HepG2 (cell line): ENCODE measurements around the gene PARP6. TPM values are rescaled to one million over a fixed set of nuclear protein-coding genes. Genes with fewer than 3 reads are reported as not detected.

Source experiments
- ATAC-seq: fragments of 200-7000 bp; cut with Tn5 transposase; 3 replicates; pipeline ENCODE4 v1.9.1; 2020; ENCODE audit warnings: mild to moderate bottlenecking, moderate library complexity
- BruUV-seq: library from RNA; stranded (reverse); fragments of 400-500 nt; replicated peaks from 2 replicates; lab custom pipeline; 2021; lab: Mats Ljungman, UMichigan
- CTCF ChIA-PET: fragments of 300-600 bp; formaldehyde crosslinking; extraction: SDS; loops from one replicate; lab custom pipeline; 2021; ENCODE audit warnings: low total read pairs, inconsistent platforms, low intra/inter-chr PET ratio; lab: Yijun Ruan, JAX
- POLR2A ChIA-PET: fragments of 350-600 bp; sonication (Branson Sonifier 250); formaldehyde crosslinking; loops from one replicate; lab custom pipeline; 2020; ENCODE audit warnings: antibody characterized with exemption, inconsistent platforms; lab: Yijun Ruan, JAX
- DNase-seq: peaks from one replicate; pipeline ENCODE4 v3.0.0-alpha.2; 2015; ENCODE audit warnings: low spot score
- FAIRE-seq: peaks from 3 replicates; lab custom pipeline; 2011; peaks lifted over from hg19 to GRCh38; lab: Jason Lieb, UNC
- H2AFZ ChIP-seq: one replicate; pipeline ENCODE4 v1.6.1; 2011; ENCODE audit warnings: low read length, inconsistent platforms
- H3K27ac ChIP-seq: fragments of 300-600 bp; 3 replicates; pipeline ENCODE4 v1.8.0; 2011; ENCODE audit warnings: mixed run types, mild to moderate bottlenecking, mixed read lengths, low read length, inconsistent platforms; ENCODE audit not compliant: insufficient read depth; ENCODE audit errors: extremely low read length
- H3K27me3 ChIP-seq, 2 experiments: fragments of 200-600 bp in 1 of 2; 2 replicates in 1 of 2; 3 replicates in 1 of 2; pipeline versions ENCODE4 v1.6.0 to v1.8.0; 2011; ENCODE audit warnings: low read length in 2 of 2, mild to moderate bottlenecking in 2 of 2, moderate library complexity in 2 of 2, inconsistent platforms in 1 of 2; ENCODE audit not compliant: insufficient read depth in 2 of 2, control insufficient read depth in 1 of 2
- H3K36me3 ChIP-seq, 2 experiments: fragments of 200-600 bp in 1 of 2; replicated peaks in 1 of 2; 2 replicates in 1 of 2; 3 replicates in 1 of 2; pipeline versions ENCODE4 v1.5.1 to v1.8.0; 2011; ENCODE audit warnings: low read length in 2 of 2, inconsistent platforms in 1 of 2; ENCODE audit not compliant: insufficient read depth in 2 of 2, control insufficient read depth in 1 of 2
- H3K4me1 ChIP-seq: 2 replicates; pipeline ENCODE4 v1.5.1; 2012; ENCODE audit warnings: low read length, inconsistent platforms; ENCODE audit not compliant: insufficient read depth
- H3K4me2 ChIP-seq: 2 replicates; pipeline ENCODE4 v1.6.0; 2011; ENCODE audit warnings: low read depth, low read length, inconsistent platforms
- H3K4me3 ChIP-seq, 3 experiments: fragments of 200-600 bp in 1 of 3; sonication (generic), shearing (Covaris generic) in 1 of 3; replicated peaks in 1 of 3; 2 replicates each; pipeline ENCODE4 v1.5.1; 2011 to 2016; ENCODE audit warnings: low read length in 3 of 3, inconsistent platforms in 2 of 3, low read depth in 2 of 3, mild to moderate bottlenecking in 2 of 3, control low read depth in 1 of 3, mixed read lengths in 1 of 3; ENCODE audit not compliant: insufficient read depth in 1 of 3
- H3K79me2 ChIP-seq: one replicate; pipeline ENCODE4 v1.6.1; 2011; ENCODE audit warnings: low read length, inconsistent platforms; ENCODE audit not compliant: insufficient read depth
- H3K9ac ChIP-seq: 2 replicates; pipeline ENCODE4 v1.6.0; 2011; ENCODE audit warnings: mild to moderate bottlenecking, low read depth, low read length, inconsistent platforms; ENCODE audit not compliant: insufficient read depth
- H3K9me3 ChIP-seq: 2 replicates; pipeline ENCODE4 v1.5.1; 2012; ENCODE audit warnings: mild to moderate bottlenecking, low read length
- H4K20me1 ChIP-seq: 2 replicates; pipeline ENCODE4 v1.6.0; 2011; ENCODE audit warnings: inconsistent platforms, mild to moderate bottlenecking, low read length, moderate library complexity; ENCODE audit not compliant: insufficient read depth
- HNF4A ChIP-seq: sonication (generic); formaldehyde crosslinking; IDR thresholded peaks from 2 replicates; pipeline ENCODE4 v1.4.0; 2020; ENCODE audit warnings: missing genetic modification reagents
- KDM3A ChIP-seq: IDR thresholded peaks from 2 replicates; pipeline ENCODE4 v1.6.1; 2018; ENCODE audit warnings: low read depth, missing compliant biosample characterization
- MAFG ChIP-seq: sonication (generic); formaldehyde crosslinking; IDR thresholded peaks from 2 replicates; pipeline ENCODE4 v1.5.1; 2020; ENCODE audit warnings: mild to moderate bottlenecking, missing genetic modification reagents
- NCOA1 ChIP-seq: sonication (generic); formaldehyde crosslinking; IDR thresholded peaks from 2 replicates; pipeline ENCODE4 v1.9.0; 2021; ENCODE audit warnings: missing genetic modification reagents
- NFYB ChIP-seq: sonication (generic); formaldehyde crosslinking; IDR thresholded peaks from 2 replicates; pipeline ENCODE4 v1.4.0; 2020; ENCODE audit warnings: missing genetic modification reagents
- NR1H2 ChIP-seq: sonication (generic); formaldehyde crosslinking; IDR thresholded peaks from 2 replicates; pipeline ENCODE4 v1.8.1; 2022; ENCODE audit warnings: low read depth, missing genetic modification reagents, borderline replicate concordance
- PPARG ChIP-seq: conservative IDR thresholded peaks from 2 replicates; pipeline ENCODE4 v1.6.1; 2016; ENCODE audit warnings: missing biosample characterization, missing genetic modification reagents
- SALL1 ChIP-seq: sonication (generic); formaldehyde crosslinking; IDR thresholded peaks from 2 replicates; pipeline ENCODE4 v1.8.0; 2022; ENCODE audit warnings: mild to moderate bottlenecking, missing genetic modification reagents
- THYN1 ChIP-seq: sonication (generic); formaldehyde crosslinking; IDR thresholded peaks from 2 replicates; pipeline ENCODE4 v1.8.1; 2023; ENCODE audit warnings: low read depth, mild to moderate bottlenecking, moderate library complexity, missing genetic modification reagents, borderline replicate concordance
- ZBTB21 ChIP-seq: sonication (generic); formaldehyde crosslinking; IDR thresholded peaks from 2 replicates; pipeline ENCODE4 v1.4.0; 2020; ENCODE audit warnings: missing genetic modification reagents
- ZNF331 ChIP-seq: sonication (generic); formaldehyde crosslinking; IDR thresholded peaks from 2 replicates; pipeline ENCODE4 v1.4.0; 2020; ENCODE audit warnings: missing genetic modification reagents
- ZNF33B ChIP-seq: sonication (generic); formaldehyde crosslinking; IDR thresholded peaks from 2 replicates; pipeline ENCODE4 v1.5.1; 2020; ENCODE audit warnings: mild to moderate bottlenecking, missing genetic modification reagents
- ZNF547 ChIP-seq: sonication (generic); formaldehyde crosslinking; IDR thresholded peaks from 2 replicates; pipeline ENCODE4 v1.5.1; 2020; ENCODE audit warnings: mild to moderate bottlenecking, missing genetic modification reagents
- ZNF839 ChIP-seq: sonication (generic); formaldehyde crosslinking; IDR thresholded peaks from 2 replicates; pipeline ENCODE4 v1.4.0; 2020; ENCODE audit warnings: missing genetic modification reagents, mild to moderate bottlenecking, borderline replicate concordance
- WGBS: methylation state at CpG from one replicate; pipeline ENCODE4 v1.1.6; 2017; ENCODE audit warnings: low lambda C conversion rate; 5-methylcytosine and 5-hydroxymethylcytosine counted together
- in situ Hi-C: cut with HindIII; loops from 2 replicates; pipeline ENCODE4 v1.10.0; 2017; ENCODE audit warnings: low pct_unique_long_range_greater_than_20kb; ENCODE audit not compliant: extremely low pct_ligation_motif_present
- intact Hi-C: fragments of 100-400 bp; cut with micrococcal nuclease; formaldehyde crosslinking; loops from one replicate; pipeline ENCODE4 v1.10.0; 2022; ENCODE audit not compliant: unreplicated experiment
- polyA plus RNA-seq, 8 experiments: library from polyadenylated mRNA; depleted of rRNA in 3 of 8; stranded (reverse) in 7 of 8; unstranded in 1 of 8; fragments of >200 nt; fragmentation: Illumina TruSeq in 4 of 8; extraction: Trizol in 4 of 8; gene quantifications; 2 replicates each; pipeline versions ENCODE4 v1.2.1 to v1.2.3, GENCODE V29; 2011 to 2016; ENCODE audit warnings: low read depth in 4 of 8, missing spikeins in 1 of 8, mixed read lengths in 1 of 8; ENCODE audit not compliant: insufficient read depth in 1 of 8
- total RNA-seq, 5 experiments: library from RNA; depleted of rRNA; stranded (reverse); fragments of >200 nt; fragmentation: Illumina TruSeq; extraction: Trizol; gene quantifications; 2 replicates each; pipeline ENCODE4 v1.2.3, GENCODE V29; 2016; ENCODE audit warnings: low read depth in 1 of 5
- TF ChIP-seq, protein P1 (sequence below): sonication (generic); formaldehyde crosslinking; IDR thresholded peaks from 2 replicates; pipeline ENCODE4 v1.8.0; 2022; ENCODE audit warnings: missing genetic modification reagents, low read depth, mild to moderate bottlenecking, borderline replicate concordance
- TF ChIP-seq, protein P2 (sequence below): sonication (generic); formaldehyde crosslinking; IDR thresholded peaks from 2 replicates; pipeline ENCODE4 v1.5.1; 2020; ENCODE audit warnings: missing genetic modification reagents, mild to moderate bottlenecking, borderline replicate concordance

Gene PARP6
- total and polyA plus RNA-seq, 2 of the 13 experiments (the other 11 are each of a cell fraction or from before 2014, with no cell fraction given) = 0.22 to 0.87 TPM

DNA sequence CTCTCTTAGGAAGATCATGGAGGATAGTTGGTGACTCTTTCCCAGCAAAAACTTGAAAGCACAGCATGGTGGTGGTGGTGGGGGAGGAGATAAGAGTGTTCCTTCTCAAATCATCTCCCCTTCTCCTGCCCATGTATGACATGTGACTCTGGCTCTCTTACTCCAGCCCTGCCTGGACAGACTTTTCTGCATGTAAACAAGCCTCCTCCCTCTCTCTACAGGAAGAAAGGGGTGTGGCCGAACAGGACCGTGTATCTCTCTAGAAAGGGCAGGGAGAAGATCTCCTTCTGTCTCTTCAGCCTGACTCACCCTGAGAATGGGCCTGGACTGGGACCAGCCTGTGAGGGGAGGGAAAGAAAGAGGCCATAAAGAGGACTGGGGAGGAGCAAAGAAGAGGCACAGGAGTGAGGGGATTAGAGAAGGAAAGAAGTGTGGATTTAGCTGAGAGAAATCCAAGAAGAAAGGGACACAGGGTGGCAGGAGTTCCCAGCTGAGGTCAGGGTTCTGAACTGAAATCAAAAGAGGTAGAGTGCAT lies 46.1 kb upstream of the PARP6 start (continued):
- no peak for TF ChIP-seq ZNF331 (CRISPR knock-in tag)
- TF ChIP-seq THYN1 (CRISPR knock-in tag) = no peak
- TF ChIP-seq, all 625 proteins: peak for 0

DNA sequence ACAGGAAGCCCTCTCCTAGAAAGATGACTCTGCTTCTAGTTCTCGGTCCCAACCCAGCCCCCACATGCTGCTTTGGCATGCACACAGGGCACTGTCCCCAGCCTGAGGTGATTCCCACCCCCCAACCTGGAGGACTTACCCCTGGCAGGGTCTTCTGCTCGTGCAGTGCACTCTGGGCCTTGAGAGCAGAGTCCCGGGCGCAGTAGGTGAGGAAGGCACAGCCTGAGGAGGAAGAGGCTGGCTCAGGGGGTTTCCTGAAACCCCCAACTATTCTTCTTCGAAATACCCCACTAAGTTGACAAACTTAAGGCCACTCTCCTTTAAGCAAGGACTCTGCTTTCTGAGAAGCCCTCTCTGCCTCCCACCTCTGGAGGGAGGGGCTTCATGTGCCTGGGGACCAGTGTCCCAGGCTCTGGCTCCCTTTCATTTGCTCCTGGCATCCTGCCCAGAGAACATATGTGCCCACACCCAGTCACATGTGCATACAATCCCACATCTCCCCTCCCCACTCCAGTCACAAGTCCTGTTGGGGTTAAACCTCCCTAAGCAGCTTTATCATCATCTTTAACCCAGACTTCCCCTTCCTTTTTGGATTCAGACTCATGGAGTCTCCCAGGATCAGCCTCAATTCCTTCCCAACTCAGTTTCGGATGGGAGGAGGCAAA lies 43.5 kb upstream of the PARP6 start:
- FAIRE-seq (no peak), DNase-seq (no peak), ATAC-seq (no peak)
- H3K79me2 ChIP-seq = no peaks in the 10 kb centered on the region
- ChIA-PET POLR2A (no interaction called here), CTCF (no interaction called here)
- intact Hi-C loops = no loop called here
- no peaks in the 10 kb centered on the region for H3K36me3 ChIP-seq
- H3K9me3 ChIP-seq = no peaks in the 10 kb centered on the region
- H3K9ac ChIP-seq = no peak overlapping the region
- H3K4me1 ChIP-seq = peaks cover 7% of the 10 kb centered on the region; the same call in 1 of the 2 replicates
- no peak overlapping the region for H3K4me3 ChIP-seq
- no peaks in the 10 kb centered on the region for H4K20me1 ChIP-seq
- no peak overlapping the region for H2AFZ ChIP-seq
- no peak overlapping the region for H3K27ac ChIP-seq
- H3K4me2 ChIP-seq = no peak overlapping the region
- BruUV-seq = no TSS peak
- no peaks in the 10 kb centered on the region for H3K27me3 ChIP-seq
- 68% methylated on average over 2 of the region's 6 CpGs for WGBS
- in situ Hi-C loops = no loop called here
- no peak for TF ChIP-seq KDM3A
- no peak for TF ChIP-seq SALL1 (CRISPR knock-in tag)

DNA sequence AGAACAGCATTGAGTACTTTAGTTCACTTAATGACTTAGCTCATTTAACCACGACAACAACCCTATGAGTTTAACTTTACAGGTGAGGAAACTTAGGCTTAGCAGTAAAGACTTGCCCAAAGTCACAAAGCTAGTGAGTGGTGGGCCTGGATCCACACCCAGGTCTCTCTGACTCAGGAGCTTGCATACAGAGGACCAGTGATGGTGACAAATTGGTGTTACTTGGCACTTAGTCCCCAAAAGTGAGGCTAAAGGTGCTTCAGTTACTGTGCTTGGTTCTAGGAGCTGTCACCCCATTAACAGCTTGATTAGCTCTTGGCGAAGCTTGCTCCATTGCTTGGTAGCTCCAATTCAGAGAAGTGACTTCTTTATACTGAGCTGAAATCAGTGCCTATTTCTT lies 41.5 kb upstream of the PARP6 start:
- CTCF ChIA-PET = no interaction called here
- Histone ChIP-seq H3K4me1 (peaks cover 7% of the 10 kb centered on the region; the same call in 1 of the 2 replicates), H3K9me3 (no peaks in the 10 kb centered on the region), H3K36me3 (no peaks in the 10 kb centered on the region), H3K27me3 (no peaks in the 10 kb centered on the region), H2AFZ (no peak overlapping the region), H3K4me2 (no peak overlapping the region), H3K9ac (no peak overlapping the region), H4K20me1 (no peaks in the 10 kb centered on the region), H3K4me3 (no peak overlapping the region), H3K79me2 (no peaks in the 10 kb centered on the region), H3K27ac (no peak overlapping the region)
- ATAC-seq (no peak), DNase-seq (no peak), FAIRE-seq (no peak)
- POLR2A ChIA-PET = no interaction called here
- no TSS peak for BruUV-seq
- 84% methylated on average over 2 of the region's 2 CpGs for WGBS
- intact Hi-C loops (no loop called here), in situ Hi-C loops (no loop called here)
- TF ChIP-seq, protein P1, sequence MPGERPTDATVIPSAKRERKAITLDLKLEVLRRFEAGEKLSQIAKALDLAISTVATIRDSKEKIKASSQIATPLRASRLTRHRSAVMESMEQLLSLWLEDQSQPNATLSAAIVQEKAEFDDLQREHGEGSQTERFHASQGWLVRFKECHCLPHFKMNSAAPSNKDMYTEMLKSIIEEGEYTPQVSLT = no peak
- no peak for TF ChIP-seq ZBTB21 (CRISPR knock-in tag)
- TF ChIP-seq NR1H2 (CRISPR knock-in tag) = no peak
- TF ChIP-seq HNF4A (CRISPR knock-in tag) = no peak
- TF ChIP-seq ZNF839 (CRISPR knock-in tag) = no peak
- no peak for TF ChIP-seq NCOA1
- TF ChIP-seq MAFG (CRISPR knock-in tag) = no peak
- TF ChIP-seq ZNF33B (CRISPR knock-in tag) = no peak
- TF ChIP-seq NFYB (CRISPR knock-in tag) = no peak
- no peak for TF ChIP-seq PPARG
- TF ChIP-seq, protein P2, sequence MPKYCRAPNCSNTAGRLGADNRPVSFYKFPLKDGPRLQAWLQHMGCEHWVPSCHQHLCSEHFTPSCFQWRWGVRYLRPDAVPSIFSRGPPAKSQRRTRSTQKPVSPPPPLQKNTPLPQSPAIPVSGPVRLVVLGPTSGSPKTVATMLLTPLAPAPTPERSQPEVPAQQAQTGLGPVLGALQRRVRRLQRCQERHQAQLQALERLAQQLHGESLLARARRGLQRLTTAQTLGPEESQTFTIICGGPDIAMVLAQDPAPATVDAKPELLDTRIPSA (CRISPR knock-in tag) = no peak
- TF ChIP-seq ZNF547 = no peak
